Glomerular endothelial cell (primary cell): Measurements from ENCODE around the gene MEGF9. TPM values are rescaled to one million over a fixed set of nuclear protein-coding genes. Genes with fewer than 3 reads are reported as not detected.
"Not testable (repeated sequence)": the region's sequence is repeated elsewhere in the genome, so short reads cannot be mapped to it uniquely, and the experiment has no call there.

ENCODE experiments used
- DNase-seq: peaks from one replicate; pipeline ENCODE4 v3.0.0-alpha.2; 2011; ENCODE audit warnings: low read depth, low spot score; ENCODE audit errors: extremely low read depth
- total RNA-seq: library from RNA; depleted of rRNA; stranded (reverse); fragments of >200 nt; gene quantifications from 2 replicates; pipeline ENCODE4 v1.2.3, GENCODE V29; 2015

Gene MEGF9
- 9.5 and 14.8 TPM in 2 replicates for total RNA-seq

GRCh38 chr9:120714088-120714845, at the start of gene MEGF9:
TSS of gene MEGF9 (minus strand) at chr9:120714470. CDS start at chr9:120714358, 112 bp downstream.
- peak; percentile 44 for DNase-seq

- DNase-seq = no peak
These were observed 46.7 kb upstream of the MEGF9 start for GRCh38 chr9:120761006-120761405.

GRCh38 chr9:120759755-120760400, 45.6 kb upstream of the MEGF9 start:
- DNase-seq = no peak

GRCh38 chr9:120758544-120758943, 44.3 kb upstream of the MEGF9 start:
- no peak for DNase-seq

- DNase-seq = no peak
These were observed 43.0 kb upstream of the MEGF9 start for GRCh38 chr9:120757026-120757913.

- no peak for DNase-seq
These were observed 42.3 kb upstream of the MEGF9 start for GRCh38 chr9:120756531-120756930.

- no peak for DNase-seq
These were observed 41.7 kb upstream of the MEGF9 start for GRCh38 chr9:120755810-120756434.

GRCh38 chr9:120755044-120755443, 40.8 kb upstream of the MEGF9 start:
- no peak for DNase-seq

- DNase-seq = no peak
These were observed 36.2 kb upstream of the MEGF9 start for GRCh38 chr9:120750421-120750820.

GRCh38 chr9:120746366-120746765, 32.1 kb upstream of the MEGF9 start:
- not testable (repeated sequence) for DNase-seq

- no peak for DNase-seq
These were observed 31.0 kb upstream of the MEGF9 start for GRCh38 chr9:120745278-120745677.

- DNase-seq = no peak
These were observed 28.7 kb upstream of the MEGF9 start for GRCh38 chr9:120742951-120743416.

- no peak for DNase-seq
These were observed 27.4 kb upstream of the MEGF9 start for GRCh38 chr9:120741701-120742100.

- no peak for DNase-seq
These were observed 26.9 kb upstream of the MEGF9 start for GRCh38 chr9:120741191-120741590.

- no peak for DNase-seq
These were observed 25.9 kb upstream of the MEGF9 start for GRCh38 chr9:120740132-120740531.

- DNase-seq = no peak
These were observed 23.3 kb upstream of the MEGF9 start for GRCh38 chr9:120737416-120738165.

GRCh38 chr9:120736881-120737280, 22.6 kb upstream of the MEGF9 start:
- no peak for DNase-seq

GRCh38 chr9:120735415-120736126, 21.3 kb upstream of the MEGF9 start:
- no peak for DNase-seq
